Suppressor macrophage (primary cell): ENCODE results near the gene IPO4.
A peak's percentile ranks its signal among the peaks of the same experiment; 100 is the strongest.

Experiments
- DNase-seq, 4 experiments: peaks; one replicate each; pipeline ENCODE4 v3.0.0-alpha.2; 2020 to 2022

IPO4 gene

GRCh38 chr14:24172871-24173281, 15.7 kb downstream of the IPO4 start:
- no peak for DNase-seq

DNA sequence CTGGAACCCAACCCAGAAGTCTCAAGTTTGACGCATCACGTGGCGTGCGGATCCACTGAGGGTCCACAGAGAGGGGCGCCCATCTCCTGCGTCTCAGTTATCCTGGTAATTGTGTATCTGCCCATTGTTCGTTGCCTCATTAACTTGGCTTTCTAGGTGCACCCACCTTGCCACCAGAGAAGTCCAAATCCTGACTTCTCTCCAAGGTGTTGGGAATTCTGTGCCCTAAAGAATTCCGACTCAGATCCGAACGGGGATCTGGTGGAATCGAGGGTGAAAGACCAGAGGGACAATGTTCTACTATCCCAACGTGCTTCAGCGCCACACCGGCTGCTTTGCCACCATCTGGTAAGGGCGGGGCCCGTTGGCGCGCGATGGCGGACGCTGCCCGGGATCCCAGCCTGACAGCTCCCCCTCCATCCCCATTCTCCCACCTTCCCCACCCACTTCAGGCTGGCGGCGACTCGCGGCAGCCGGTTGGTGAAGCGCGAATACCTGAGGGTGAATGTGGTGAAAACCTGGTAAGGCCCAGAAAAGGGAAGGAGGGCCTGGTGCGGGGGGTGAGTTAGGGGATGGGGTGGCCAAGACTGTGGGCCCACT, 16.3 kb downstream of the IPO4 start:
- DNase-seq = no peak

DNA sequence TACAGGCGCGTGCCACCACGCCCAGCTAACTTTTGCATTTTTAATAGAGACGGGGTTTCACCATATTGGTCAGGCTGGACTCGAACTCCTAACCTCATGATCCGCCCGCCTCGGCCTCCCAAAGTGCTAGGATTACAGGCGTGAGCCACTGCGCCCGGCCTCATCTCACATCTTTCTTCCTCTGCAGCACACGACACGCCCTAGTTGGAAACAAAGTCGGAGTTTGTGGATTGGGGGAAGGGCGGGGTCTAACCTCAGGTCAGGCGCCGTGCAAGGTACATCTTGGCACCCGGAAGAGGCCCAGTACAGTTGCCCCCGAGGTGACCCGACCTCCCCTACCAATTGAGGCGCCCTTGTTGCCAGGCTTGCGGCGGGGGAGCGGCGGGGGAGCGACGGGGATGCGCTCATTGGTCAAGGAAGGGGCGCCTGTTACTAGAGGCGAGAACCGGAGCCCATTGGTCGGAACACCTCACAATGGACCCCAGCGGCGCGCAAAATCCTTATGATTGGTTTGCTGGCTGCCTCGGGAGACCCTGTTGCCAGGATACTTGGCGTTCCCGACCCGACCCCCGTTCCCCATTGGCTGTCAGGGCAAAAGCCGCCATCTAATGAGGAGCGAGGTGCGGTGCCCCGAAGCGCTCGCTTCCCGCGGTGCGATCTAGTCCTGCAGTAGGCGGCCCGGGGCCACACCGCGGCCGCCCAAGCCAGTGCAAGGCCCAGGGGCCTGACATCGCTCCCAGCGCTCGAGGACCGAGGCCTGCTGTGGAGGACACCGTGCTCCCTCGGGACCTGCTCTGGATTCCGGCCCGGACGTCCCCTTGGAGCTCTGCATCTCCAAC, 17.0 kb downstream of the IPO4 start, which contains the start of gene REC8:
REC8 (plus strand) TSS at position 659 of the 839 bp plus-strand sequence. CDS start 473 bp downstream, outside the sequence.
- DNase-seq = peak in 2 of 4 experiments; percentile 11 to 25

GRCh38 chr14:24167469-24168114, 21.0 kb downstream of the IPO4 start:
- peak; percentile 45 to 72 (median 58) for DNase-seq

GRCh38 chr14:24165785-24166184, 22.8 kb downstream of the IPO4 start:
- no peak for DNase-seq

DNA sequence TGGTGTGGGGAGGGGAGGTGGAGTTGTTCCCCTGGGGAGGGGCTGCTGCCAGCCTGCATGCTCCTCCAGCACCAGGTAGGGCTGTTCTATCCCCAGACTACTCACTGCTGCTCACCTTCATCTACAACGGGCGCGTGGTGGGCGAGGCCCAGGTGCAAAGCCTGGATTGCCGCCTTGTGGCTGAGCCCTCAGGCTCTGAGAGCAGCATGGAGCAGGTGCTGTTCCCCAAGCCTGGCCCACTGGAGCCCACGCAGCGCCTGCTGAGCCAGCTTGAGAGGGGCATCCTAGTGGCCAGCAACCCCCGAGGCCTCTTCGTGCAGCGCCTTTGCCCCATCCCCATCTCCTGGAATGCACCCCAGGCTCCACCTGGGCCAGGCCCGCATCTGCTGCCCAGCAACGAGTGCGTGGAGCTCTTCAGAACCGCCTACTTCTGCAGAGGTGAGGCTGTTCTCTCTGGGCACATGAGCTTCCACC, 24.1 kb downstream of the IPO4 start:
- no peak for DNase-seq

- no peak for DNase-seq
These were observed 26.5 kb downstream of the IPO4 start for GRCh38 chr14:24162093-24162492.

- DNase-seq = peak; percentile 96 to 98 (median 96)
These were observed 27.5 kb downstream of the IPO4 start, which contains the start of gene IRF9 for GRCh38 chr14:24160850-24161804. TSS of gene IRF9 (plus strand) at chr14:24161265. CDS start at chr14:24162145, 880 bp downstream.

- no peak for DNase-seq
These were observed 28.1 kb downstream of the IPO4 start for GRCh38 chr14:24160499-24160849.

- no peak for DNase-seq
These were observed 28.7 kb downstream of the IPO4 start for GRCh38 chr14:24159777-24160498.

- no peak for DNase-seq
These were observed 31.3 kb downstream of the IPO4 start for GRCh38 chr14:24157331-24157730.

DNA sequence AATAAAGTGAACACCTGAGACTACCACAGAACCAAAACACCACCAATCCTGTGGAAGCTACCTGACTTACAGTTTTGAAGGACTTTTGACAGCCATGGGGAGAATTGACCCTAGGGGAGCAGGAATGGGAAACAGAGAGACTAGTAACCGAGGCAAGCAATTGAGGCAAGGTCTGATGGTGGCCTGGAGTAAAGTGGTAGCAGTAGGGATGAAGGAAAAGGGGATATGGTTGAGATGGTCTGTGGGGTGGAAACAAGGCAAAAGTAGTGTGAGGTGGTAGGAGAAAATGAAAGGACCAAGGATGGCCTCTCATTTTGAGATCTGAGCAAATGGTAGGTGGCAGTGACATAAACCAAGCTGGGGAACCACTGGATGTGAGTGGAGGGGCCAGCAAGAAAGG, 31.8 kb downstream of the IPO4 start:
- DNase-seq = no peak

DNA sequence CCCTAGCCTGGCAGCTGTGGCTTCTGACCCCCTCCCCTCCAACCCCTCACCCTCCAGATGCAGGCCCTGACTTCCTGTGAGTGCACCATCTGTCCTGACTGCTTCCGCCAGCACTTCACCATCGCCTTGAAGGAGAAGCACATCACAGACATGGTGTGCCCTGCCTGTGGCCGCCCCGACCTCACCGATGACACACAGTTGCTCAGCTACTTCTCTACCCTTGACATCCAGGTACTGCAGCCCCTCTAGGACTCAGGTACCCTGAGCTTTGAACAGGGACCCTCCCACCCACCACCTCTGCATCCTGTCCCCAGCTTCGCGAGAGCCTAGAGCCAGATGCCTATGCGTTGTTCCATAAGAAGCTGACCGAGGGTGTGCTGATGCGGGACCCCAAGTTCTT, 33.5 kb downstream of the IPO4 start:
- DNase-seq = no peak

DNA sequence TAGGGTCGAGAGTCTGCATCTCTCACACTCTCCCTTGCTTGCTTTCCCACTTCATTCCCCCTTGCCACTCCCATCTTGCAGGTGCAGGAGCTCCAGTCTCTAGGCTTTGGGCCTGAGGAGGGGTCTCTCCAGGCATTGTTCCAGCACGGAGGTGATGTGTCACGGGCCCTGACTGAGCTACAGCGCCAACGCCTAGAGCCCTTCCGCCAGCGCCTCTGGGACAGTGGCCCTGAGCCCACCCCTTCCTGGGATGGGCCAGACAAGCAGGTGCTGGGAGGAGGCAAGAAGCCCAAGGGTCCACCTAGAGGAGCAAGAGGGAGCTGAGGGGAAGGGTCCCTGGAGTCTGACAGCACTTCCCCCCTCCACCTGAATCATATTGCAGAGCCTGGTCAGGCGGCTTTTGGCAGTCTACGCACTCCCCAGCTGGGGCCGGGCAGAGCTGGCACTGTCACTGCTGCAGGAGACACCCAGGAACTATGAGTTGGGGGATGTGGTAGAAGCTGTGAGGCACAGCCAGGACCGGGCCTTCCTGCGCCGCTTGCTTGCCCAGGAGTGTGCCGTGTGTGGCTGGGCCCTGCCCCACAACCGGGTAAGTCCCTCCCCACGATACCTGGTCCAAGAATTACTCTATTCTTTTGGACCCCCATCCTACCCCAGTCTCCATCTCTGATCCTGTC, 37.1 kb downstream of the IPO4 start:
- DNase-seq = no peak

DNA sequence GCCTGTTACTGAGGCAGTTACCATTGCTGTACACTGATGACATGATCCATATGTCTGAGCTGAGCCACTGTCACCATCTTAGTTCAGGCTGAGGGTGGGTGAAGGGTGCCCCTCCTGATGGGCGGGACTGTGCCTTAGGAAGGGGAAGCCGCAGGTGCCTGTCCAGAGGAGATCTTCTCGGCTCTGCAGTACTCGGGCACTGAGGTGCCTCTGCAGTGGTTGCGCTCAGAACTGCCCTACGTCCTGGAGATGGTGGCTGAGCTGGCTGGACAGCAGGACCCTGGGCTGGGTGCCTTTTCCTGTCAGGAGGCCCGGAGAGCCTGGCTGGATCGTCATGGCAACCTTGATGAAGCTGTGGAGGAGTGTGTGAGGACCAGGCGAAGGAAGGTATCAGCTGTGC, 37.6 kb downstream of the IPO4 start:
- no peak for DNase-seq

DNA sequence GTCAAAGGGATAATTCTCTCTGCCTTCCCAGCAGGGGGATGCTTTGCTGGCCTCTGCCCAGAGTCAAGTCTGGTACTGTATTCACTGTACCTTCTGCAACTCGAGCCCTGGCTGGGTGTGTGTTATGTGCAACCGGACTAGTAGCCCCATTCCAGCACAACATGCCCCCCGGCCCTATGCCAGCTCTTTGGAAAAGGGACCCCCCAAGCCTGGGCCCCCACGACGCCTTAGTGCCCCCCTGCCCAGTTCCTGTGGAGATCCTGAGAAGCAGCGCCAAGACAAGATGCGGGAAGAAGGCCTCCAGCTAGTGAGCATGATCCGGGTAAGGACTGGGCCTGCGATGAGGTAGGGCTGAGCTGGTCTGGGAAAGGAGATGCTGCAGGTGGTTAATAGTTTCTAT, 38.0 kb downstream of the IPO4 start:
- no peak for DNase-seq

- no peak for DNase-seq
These were observed 38.6 kb downstream of the IPO4 start for GRCh38 chr14:24150061-24150460.

DNA sequence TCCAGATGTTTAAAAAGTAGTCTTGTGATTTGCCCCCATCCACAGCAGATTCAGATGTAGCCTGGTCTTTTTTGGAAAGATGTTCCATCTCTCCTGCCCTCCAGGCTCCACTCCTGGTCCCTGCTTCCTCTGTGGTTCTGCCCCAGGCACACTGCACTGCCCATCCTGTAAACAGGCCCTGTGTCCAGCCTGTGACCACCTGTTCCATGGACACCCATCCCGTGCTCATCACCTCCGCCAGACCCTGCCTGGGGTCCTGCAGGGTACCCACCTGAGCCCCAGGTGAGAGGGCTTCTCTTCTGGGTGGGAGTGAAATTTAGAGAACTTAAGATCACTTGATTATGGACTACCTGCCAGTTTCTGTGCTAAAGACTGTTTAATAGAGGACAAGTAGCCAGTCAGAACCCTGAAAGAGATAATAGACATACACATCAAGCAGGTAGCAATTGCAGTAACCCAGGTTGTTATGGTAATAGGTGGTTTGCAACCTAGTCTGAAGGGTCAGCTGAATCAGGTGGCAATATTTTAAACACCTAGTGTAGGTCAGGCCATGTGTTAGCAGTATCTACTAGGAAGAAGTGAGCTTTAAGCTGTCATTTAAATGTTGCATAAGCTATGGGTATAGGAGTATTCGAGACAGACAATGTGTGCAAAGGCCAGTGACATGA, 39.2 kb downstream of the IPO4 start:
- no peak for DNase-seq

- DNase-seq = no peak
These were observed 40.7 kb downstream of the IPO4 start for GRCh38 chr14:24147761-24148428.
